GM18909 (cell line): ENCODE results near the gene AP1G1.
A peak's percentile ranks its signal among the peaks of the same experiment; 100 is the strongest.
"Not testable (repeated sequence)": the region's sequence is repeated elsewhere in the genome, so short reads cannot be mapped to it uniquely, and the experiment has no call there.

ENCODE experiments used
- ATAC-seq: cut with Tn5 transposase; IDR thresholded peaks from one replicate; pipeline ENCODE4 v1.9.1; 2021; ENCODE audit warnings: mild to moderate bottlenecking; ENCODE audit not compliant: unreplicated experiment, poor library complexity

The AP1G1 gene

DNA sequence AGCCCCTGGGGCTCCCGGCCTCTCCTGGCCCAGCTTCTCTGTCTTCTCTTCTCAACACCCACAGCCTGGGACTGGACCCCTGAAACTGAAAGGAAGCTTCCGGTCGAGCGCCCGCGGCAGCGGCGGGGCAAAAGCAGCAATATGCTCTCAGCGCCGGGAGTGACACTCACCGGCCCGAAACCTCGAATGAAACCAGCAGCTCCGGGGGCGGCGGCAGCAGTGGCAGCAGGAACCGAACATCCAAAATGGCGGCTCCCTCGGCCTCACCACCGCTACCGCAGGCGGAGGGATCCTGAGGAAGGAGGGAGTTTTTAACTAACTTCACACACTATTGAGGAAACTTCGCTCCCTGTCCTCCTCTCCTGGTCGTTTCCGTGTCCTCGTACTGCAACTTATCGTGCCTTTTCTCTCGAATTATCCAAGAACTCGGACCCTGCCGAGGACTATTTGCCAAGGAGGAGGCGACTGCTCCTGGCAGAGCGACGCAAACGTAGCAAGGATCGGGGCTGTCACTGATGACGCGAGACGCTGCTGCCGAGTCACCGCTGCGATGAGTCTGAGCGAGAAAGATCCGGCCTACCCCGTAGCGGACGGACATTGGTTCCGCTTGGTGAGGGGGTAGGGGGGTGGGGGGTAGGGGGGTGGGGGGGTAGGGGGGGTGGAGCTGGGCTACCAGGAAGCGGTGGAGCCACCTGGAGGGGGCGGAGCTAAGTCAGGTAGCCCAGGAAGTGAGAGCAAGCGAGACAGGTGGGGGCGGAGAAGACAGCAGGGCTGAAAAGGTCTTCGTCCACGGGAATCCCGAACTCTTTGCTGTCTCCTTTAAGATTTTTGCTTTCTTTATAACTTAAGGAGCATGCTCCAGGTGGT, at the start of gene AP1G1:
AP1G1 (minus strand) TSS at position 242 of the 867 bp plus-strand sequence. CDS start 19,355 bp downstream, outside the sequence.
- ATAC-seq, result peak; percentile 88

GRCh38 chr16:71855937-71856662, 47.5 kb upstream of the AP1G1 start:
- ATAC-seq, result no peak

GRCh38 chr16:71854369-71854948, 45.8 kb upstream of the AP1G1 start:
- no peak for ATAC-seq

GRCh38 chr16:71853413-71853812, 44.8 kb upstream of the AP1G1 start:
- peak; percentile 72 for ATAC-seq

DNA sequence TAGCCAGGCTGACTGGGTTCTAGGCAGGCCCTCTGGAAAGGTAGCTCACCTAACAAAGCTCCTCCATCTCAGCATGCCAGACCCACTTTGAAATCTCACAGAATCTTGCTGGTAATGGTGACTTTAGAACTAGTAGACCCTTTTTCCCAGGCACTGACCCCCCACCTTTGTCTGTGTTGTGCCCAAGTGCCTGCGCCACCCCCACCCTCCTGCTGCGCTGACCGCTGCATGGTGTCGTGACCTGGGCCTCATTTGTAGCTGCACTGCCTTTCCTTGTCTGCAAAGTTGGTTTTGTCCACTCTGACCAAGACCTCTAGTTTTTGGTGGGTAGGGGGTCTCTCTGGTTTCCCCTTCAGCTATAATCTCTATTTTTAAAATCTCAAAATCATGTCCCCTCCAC, 43.9 kb upstream of the AP1G1 start:
- ATAC-seq, result no peak

- ATAC-seq, result no peak
These were observed 43.5 kb upstream of the AP1G1 start for GRCh38 chr16:71852158-71852557.

DNA sequence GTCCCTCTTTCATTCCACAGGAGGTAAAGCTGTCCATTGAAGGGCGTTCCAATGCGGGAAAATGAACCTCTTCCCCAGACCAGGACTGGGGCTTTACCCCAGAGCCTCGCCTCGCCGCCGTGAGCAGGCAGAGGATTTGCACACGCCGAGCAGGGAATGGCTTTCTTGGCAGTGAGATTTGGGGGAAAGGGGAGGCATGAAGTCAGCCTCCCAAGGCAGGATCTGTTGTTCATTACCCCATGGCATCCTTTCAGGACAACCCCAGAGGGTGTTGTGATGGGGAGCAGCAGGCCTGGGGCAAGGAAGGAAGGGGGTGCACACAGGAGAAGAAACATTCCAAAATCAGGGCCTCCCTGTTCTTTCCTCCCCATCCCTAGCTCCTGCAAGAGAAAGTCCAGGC, 43.1 kb upstream of the AP1G1 start:
- no peak for ATAC-seq

GRCh38 chr16:71848622-71849021, 40.0 kb upstream of the AP1G1 start:
- ATAC-seq, result no peak

DNA sequence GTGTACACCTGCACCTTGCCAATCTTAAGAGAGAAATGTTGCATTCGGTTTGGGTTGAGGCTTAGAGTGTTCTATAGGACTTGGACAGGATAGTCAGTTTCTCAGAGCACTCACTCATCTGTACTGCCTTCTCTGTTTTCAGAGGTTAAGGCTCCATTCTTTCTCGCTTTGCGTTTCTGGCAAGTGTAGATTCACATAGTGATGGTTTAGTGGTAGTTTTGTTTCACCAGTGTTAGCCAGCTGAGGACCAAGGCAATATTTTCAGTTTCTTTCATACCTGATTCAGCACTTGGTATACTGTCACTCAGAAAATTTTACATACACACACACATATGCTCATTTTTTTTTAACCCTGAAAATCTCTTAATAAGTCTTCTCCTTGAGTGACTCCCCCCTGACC, 38.5 kb upstream of the AP1G1 start:
- ATAC-seq, result no peak

DNA sequence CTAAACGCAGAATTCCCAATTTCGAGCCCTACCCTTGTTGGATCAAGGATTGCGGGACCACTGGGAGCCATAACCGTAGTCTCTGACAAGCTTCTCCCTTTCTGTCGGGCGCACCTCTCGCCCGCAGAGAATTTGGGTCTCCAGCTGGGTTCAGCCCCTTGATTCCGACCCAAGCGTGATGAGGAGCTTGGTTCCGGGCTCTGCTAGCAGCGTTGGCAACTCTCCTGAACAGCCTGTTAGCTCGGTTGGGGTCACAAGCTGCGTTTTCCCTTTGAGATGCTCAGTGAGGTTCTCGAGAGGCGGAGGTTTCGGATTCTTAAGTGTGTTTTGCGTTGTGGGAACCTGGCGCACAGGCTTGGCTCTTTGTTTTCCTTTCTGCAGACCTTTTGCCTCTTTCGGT, 37.8 kb upstream of the AP1G1 start:
- ATAC-seq, result peak; percentile 2

GRCh38 chr16:71845639-71846430, 37.2 kb upstream of the AP1G1 start, which contains the start of gene ATXN1L:
Gene ATXN1L, plus strand, starts transcription at chr16:71845976. Its CDS starts 3,765 bp downstream, at chr16:71849741.
- peak; percentile 70 for ATAC-seq

DNA sequence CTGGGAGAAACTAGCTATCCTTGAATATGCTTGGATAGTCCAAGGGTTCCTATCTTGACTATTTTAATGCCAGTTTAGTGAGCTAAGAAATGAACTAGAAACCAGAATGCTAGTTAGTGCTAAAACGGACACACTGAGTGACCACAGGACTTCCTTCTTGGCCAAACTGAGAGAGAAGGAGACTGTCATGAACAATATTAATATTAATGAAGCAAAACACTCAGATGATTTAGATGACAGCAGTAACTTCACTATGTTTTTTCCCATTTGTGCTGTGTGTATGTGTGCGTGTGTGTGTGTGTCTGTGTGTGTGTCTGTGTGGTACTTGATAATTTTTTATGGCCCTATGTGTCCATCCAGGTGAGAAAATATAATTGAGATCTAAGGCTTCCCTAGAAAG, 34.9 kb upstream of the AP1G1 start:
- no peak for ATAC-seq

GRCh38 chr16:71840052-71840451, 31.4 kb upstream of the AP1G1 start:
- ATAC-seq, result no peak

- ATAC-seq, result no peak
These were observed 28.5 kb upstream of the AP1G1 start for GRCh38 chr16:71837150-71837549.

GRCh38 chr16:71834291-71834690, 25.7 kb upstream of the AP1G1 start:
- ATAC-seq, result no peak

DNA sequence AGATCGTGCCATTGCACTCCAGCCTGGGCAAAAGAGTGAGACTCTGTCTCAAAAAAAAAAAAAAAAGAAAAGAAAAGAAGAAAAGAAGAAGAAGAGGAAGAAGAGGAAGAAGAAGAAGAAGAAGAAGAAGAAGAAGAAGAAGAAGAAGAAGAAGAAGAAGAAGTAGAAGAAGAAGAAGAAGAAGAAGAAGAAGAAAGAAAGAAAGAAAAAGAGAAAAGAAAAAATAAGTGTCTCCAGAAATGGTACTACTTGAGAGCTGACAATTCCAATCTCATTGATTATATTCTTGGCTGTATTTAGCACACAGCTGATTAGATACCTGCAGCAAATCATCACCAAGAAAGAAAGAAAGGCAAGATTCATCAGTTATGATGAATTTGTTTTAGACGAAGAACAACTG, 23.5 kb upstream of the AP1G1 start:
- ATAC-seq, result not testable (repeated sequence)

- ATAC-seq, result not testable (repeated sequence)
These were observed 23.1 kb upstream of the AP1G1 start for GRCh38 chr16:71831698-71832097.

DNA sequence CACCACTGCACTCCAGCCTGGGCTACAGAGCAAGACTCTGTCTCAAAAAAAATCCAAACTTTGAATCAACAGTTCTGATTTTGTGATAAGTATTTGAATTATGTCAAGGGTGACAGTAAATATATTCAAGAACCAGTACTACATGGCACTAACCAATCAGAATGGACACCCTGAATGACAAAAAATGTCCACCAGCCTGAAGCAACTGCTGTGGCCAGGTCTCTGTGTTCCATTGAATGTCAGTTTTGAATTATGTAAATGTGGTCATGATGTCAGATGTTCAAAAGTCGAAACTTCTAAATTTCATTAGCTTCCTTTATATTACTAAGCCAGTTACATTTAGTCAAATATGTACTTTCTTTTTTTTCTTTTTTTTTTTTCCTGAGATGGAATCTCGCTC, 21.7 kb upstream of the AP1G1 start:
- ATAC-seq, result no peak

GRCh38 chr16:71826533-71827017, 17.9 kb upstream of the AP1G1 start:
- no peak for ATAC-seq

DNA sequence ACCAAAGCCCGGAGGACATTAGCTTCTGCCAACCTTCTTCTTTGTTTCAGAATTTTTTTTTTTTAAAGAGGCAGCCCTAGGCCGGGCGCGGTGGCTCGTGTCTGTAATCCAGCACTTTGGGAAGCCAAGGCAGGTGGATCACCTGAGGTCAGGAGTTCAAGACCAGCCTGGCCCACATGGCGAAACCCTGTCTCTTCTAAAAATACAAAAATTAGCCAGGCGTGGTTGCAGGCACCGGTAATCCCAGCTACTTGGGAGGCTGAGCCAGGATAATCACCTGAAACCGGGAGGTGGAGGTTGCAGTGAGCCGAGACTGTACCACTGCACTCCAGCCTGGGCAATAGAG, 8.5 kb upstream of the AP1G1 start:
- peak; percentile 14 for ATAC-seq
